ENCODE results near the gene SH3BGRL2.
"Not testable (repeated sequence)": the region's sequence is repeated elsewhere in the genome, so short reads cannot be mapped to it uniquely, and the experiment has no call there.

SH3BGRL2 gene

GRCh38 chr6:79735183-79735582 is 104.1 kb downstream of the SH3BGRL2 start:
- no peak for DNase-seq (ENCODE audit: low read depth in 2 of 2, low spot score in 1 of 2)

- no peak for DNase-seq (ENCODE audit: low read depth in 2 of 2, low spot score in 1 of 2)
Measured at GRCh38 chr6:79737172-79737571, 106.0 kb downstream of the SH3BGRL2 start.

GRCh38 chr6:79742030-79742429 is 110.9 kb downstream of the SH3BGRL2 start:
- no peak for DNase-seq (ENCODE audit: low read depth in 2 of 2, low spot score in 1 of 2)

GRCh38 chr6:79745282-79745681 is 114.2 kb downstream of the SH3BGRL2 start:
- DNase-seq (ENCODE audit: low read depth in 2 of 2, low spot score in 1 of 2): not testable (repeated sequence)

GRCh38 chr6:79746325-79746724 is 115.2 kb downstream of the SH3BGRL2 start:
- not testable (repeated sequence) for DNase-seq (ENCODE audit: low read depth in 2 of 2, low spot score in 1 of 2)

GRCh38 chr6:79750806-79751205 is 119.7 kb downstream of the SH3BGRL2 start:
- no peak for DNase-seq (ENCODE audit: low read depth in 2 of 2, low spot score in 1 of 2)
